ENCODE results near the gene ATP6V1F. TPM values are rescaled to one million over a fixed set of nuclear protein-coding genes. Genes with fewer than 3 reads are reported as not detected.

The ATP6V1F gene
- total RNA-seq, 2 experiments from 2014 or later = 49.6 to 54.3 TPM

GRCh38 chr7:128858380-128859231, 4.0 kb upstream of the ATP6V1F start:
- Histone ChIP-seq H3K9me3 (ENCODE audit: control insufficient read depth in 1 of 2, insufficient read depth in 1 of 2, low read length in 2 of 2) (no peaks in the 10 kb centered on the region), H3K27me3 (ENCODE audit: control insufficient read depth in 1 of 2, insufficient read depth in 2 of 2, low read length in 2 of 2) (no peaks in the 10 kb centered on the region), H3K27ac (ENCODE audit: low read depth in 1 of 2, low read length in 2 of 2) (no peak overlapping the region), H3K36me3 (ENCODE audit: insufficient read depth, low read length) (no peaks in the 10 kb centered on the region), H3K4me1 (ENCODE audit: insufficient read depth, low read length) (peaks cover 13% of the 10 kb centered on the region), H3K4me3 (ENCODE audit: low read length) (no peak overlapping the region)
- Mint-ChIP-seq H3K27me3 (no peaks in the 10 kb centered on the region), H3K4me1 (ENCODE audit: low read depth) (peaks cover 15% of the 10 kb centered on the region), H3K9me3 (no peaks in the 10 kb centered on the region), H3K36me3 (ENCODE audit: low read depth) (peaks cover 6% of the 10 kb centered on the region), H3K4me3 (no peak overlapping the region), H3K27ac (no peak overlapping the region)
- no peak for TF ChIP-seq CTCF (IDR thresholded peaks at IDR 0.05)
- ATAC-seq (ENCODE audit: poor library complexity) (no peak), DNase-seq (no peak)
- intact Hi-C loops (cut with DNase I, micrococcal nuclease) = no loop called here
- ChIA-PET CTCF (interaction anchor here (1.5 kb wide), 1 partner anchor 25 kb away, joined by 6 read pairs; no protein-coding TSS in a partner anchor), POLR2A (no interaction called here)

- Histone ChIP-seq H3K4me3 (ENCODE audit: low read length) (no peak overlapping the region), H3K36me3 (ENCODE audit: insufficient read depth, low read length) (peaks cover under 1% of the 10 kb centered on the region), H3K27ac (ENCODE audit: low read depth in 1 of 2, low read length in 2 of 2) (no peak overlapping the region), H3K27me3 (ENCODE audit: control insufficient read depth in 1 of 2, insufficient read depth in 2 of 2, low read length in 2 of 2) (no peaks in the 10 kb centered on the region), H3K9me3 (ENCODE audit: control insufficient read depth in 1 of 2, insufficient read depth in 1 of 2, low read length in 2 of 2) (no peaks in the 10 kb centered on the region), H3K4me1 (ENCODE audit: insufficient read depth, low read length) (peaks cover 21% of the 10 kb centered on the region)
- ChIA-PET CTCF (interaction anchor here (1.2 to 1.5 kb wide), 2 partner anchors 17 to 24 kb away, joined by 4 to 6 read pairs; no protein-coding TSS in a partner anchor), POLR2A (no interaction called here)
- intact Hi-C loops (cut with DNase I, micrococcal nuclease) = loop anchor here in 1 of 2 experiments (5.0 to 10.0 kb wide), 3 partner anchors 122 to 1207 kb away; partner anchors contain the start of genes CALU, SND1 and STRIP2
- ATAC-seq (ENCODE audit: poor library complexity) (no peak), DNase-seq (no peak)
- H3K4me1 Mint-ChIP-seq (ENCODE audit: low read depth) = peaks cover 18% of the 10 kb centered on the region
- no peak for TF ChIP-seq CTCF (IDR thresholded peaks at IDR 0.05)
- H3K36me3 Mint-ChIP-seq (ENCODE audit: low read depth) = peaks cover 6% of the 10 kb centered on the region
- no peak overlapping the region for H3K27ac Mint-ChIP-seq
- no peaks in the 10 kb centered on the region for H3K9me3 Mint-ChIP-seq
- no peaks in the 10 kb centered on the region for H3K27me3 Mint-ChIP-seq
- no peak overlapping the region for H3K4me3 Mint-ChIP-seq
Observed at GRCh38 chr7:128859232-128860157, 3.2 kb upstream of the ATP6V1F start.
